Measurements from ENCODE around the gene F11R.
A peak's percentile ranks its signal among the peaks of the same experiment; 100 is the strongest.
"Not testable (repeated sequence)": the region's sequence is repeated elsewhere in the genome, so short reads cannot be mapped to it uniquely, and the experiment has no call there.

Gene F11R

DNA sequence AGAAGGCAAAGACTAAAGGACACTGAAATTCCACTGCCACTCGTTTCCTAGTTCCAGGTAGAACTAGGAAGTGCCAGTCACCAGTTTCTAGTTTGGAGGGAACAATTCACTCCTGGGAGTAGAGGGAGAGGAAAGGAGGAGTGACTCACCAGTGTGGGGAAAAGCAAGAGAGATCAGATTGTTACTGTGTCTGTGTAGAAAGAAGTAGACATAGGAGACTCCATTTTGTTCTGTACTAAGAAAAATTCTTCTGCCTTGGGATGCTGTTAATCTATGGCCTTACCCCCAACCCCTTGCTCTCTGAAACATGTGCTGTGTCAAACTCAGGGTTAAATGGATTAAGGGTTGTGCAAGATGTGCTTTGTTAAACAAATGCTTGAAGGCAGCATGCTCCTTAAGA is 4.3 kb downstream of the F11R start:
- DNase-seq (ENCODE audit: low read depth in 1 of 2, low spot score in 1 of 2), result not testable (repeated sequence)

DNA sequence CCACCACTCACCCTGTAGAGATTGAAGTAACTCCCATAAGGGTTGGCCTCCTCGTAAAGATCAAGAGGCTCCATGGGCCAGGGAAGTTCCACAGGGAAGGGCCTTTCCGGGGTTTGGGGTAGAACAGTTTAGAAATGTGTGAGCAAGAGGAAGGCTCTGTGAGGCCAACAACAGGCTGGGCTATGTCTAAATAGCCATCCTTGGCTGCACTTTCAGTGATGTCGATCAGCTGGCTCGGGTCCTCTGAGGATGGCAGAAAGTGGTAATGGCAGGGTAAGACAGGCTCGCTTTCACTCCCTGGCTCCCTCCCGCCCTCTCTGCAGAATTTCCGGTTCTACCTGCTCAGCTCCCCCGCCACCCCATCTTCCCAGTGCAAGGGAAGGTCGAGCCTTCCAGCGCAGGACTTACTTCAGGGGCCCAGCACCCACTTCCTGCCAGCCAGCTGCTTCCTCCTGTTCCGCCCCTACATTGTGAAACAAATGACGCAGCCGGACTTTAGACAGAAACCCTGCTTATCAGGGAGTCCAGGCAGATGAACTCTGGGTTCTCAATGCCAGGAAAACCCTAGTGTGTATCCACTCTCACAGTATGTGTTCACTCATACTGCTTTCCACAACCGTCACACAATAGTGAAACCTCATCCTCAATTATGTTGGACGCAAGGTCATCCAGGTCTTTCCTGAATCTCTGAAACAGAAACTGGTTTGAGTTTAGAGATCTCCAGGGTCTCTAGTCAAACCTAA is 7.3 kb downstream of the F11R start:
- DNase-seq (ENCODE audit: low read depth in 1 of 2, low spot score in 1 of 2), result peak; percentile 34 to 35

DNA sequence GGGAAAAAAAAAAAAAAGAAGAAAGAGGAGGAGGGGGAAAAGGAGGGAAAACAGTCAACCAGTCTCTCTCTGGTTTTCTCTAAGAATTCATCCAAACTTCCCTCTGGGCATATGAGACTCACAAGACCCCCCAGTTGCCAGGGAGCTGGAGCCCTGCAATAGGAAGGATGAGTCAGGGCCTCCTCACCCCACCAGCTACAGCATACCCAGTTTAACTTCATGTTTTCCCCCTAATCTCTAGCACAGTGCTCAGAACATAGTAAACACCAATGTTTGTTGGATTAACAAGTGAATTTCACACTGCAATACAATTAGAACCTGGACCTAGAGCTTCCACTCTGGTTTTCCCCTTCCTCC is 7.8 kb downstream of the F11R start:
- no peak for DNase-seq (ENCODE audit: low read depth in 1 of 2, low spot score in 1 of 2)

DNA sequence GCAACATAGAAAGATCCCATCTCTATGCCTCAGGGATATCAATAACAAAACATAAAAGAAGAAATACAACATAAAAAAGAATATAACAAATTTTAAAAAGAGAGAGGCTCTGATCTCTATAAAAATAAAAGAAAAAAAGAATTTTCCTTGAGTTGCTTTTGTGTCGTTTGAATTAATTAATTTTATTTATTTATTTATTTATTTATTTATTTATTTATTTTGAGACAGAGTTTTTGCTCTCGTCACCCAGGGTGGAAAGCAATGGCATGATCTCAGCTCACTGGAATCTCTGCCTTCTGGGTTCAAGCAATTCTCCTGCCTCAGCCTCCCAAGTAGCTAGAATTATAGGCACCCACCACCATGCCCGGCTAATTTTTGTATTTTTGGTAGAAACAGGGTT is 8.5 kb downstream of the F11R start:
- DNase-seq (ENCODE audit: low read depth in 1 of 2, low spot score in 1 of 2), result no peak

DNA sequence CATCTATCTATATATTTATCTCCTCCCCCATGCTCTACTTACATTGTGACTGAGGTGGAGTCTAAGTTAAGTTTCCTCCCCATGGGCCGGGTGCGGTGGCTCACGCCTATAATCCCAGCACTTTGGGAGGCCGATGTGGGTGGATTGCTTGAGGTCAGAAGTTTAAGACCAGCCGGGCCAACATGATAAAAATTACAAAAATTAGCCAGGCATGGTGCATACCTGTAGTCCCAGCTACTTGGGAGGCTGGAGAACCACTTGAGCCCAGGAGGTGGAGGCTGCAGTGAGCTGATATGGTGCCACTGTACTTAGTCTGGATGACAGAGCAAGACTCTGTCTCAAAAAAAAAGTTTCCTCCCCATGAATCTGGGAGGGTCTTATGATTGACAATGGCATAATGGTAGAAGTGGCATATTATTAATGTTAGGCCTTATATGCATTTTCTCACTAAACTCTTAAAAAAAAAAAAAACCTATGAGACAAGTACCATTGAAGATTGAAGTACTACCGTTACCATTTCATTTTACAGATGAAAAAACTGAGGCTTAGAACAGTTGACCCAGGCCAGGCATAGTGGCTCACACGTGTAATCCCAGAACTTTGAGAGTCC is 11.2 kb downstream of the F11R start:
- DNase-seq (ENCODE audit: low read depth in 1 of 2, low spot score in 1 of 2), result no peak

DNA sequence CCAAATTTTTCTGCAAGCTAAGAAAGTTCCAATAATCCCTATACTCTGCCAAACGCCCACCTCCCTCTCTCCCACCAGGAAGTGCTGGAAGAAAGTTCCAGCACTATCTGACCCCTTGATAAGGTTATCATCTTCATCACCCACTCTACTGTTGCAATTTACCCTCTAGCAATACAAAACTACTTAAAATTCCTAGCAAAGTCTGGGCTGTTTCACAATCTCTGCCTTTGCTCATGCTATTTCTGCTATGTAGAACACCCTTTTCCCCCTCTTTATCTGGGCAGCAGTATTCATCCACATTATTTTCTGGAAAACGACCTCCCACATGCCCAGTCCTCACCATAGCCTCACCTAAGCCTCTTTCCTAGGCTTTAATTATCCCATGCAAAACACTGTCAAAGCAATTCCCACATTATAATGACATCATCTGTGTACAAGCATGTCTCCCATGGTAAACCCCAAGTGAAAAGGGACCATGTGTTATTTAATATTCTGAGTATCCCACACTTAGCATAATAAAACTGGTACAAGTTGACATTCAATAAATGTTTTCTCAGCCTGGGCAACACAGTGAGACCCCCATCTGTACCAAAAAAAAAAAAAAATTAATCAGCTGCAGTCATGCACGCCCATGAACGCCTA is 12.0 kb downstream of the F11R start:
- DNase-seq (ENCODE audit: low read depth in 1 of 2, low spot score in 1 of 2), result no peak

DNA sequence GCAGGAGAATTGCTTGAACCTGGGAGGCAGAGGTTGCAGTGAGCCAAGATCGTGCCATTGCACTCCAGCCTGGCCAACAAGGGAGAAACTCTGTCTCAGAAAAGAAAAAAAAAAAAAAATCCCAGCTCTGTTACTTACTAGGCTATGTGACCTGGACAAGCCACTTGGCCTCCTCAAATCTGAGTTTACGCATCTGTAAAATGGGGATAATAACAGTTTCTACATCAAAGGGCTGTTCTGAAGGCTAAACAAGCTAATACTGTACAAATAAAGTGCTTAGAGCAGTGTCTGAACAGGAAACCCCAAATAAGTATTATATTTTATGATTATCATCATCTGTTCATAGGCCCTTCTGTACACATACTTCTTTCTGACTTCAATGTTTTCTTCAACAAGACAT is 13.6 kb downstream of the F11R start:
- DNase-seq (ENCODE audit: low read depth in 1 of 2, low spot score in 1 of 2), result no peak

DNA sequence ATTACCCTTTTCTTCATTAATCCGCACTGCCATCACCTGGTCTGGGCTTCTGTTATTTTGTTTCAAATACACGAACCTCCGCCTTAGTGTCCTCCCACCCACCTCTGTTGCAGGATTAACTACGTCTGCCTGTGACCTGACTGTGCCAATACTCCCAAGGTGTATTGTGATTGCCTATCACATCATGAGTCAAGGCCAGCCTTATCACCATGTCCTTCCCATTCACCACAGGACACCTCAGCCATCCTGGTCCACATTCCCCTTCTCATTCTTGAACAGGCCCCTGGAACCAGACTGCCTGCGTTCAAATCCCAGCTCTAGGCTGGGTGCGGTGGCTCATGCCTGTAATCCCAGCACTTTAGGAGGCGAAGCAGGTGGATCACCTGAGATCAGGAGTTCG is 14.4 kb downstream of the F11R start:
- DNase-seq (ENCODE audit: low read depth in 1 of 2, low spot score in 1 of 2), result no peak

DNA sequence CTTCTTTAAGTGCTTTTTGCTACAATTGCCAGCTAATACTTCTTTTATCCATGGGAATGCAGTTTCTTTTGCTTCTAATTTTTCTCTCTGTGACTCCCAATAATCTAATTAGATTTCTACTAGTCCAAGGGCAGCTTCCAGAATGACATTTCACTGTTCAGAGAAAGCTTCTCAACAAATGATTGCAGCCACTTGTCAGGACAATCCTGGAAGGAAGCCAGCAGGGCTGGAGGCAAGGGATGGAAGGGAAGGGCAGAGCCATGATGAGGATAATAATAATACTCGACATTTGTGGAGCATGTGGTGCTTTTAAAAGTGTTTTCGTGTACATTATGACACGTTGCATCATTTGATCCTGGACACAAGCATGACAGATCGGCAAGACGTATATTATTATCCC is 19.4 kb downstream of the F11R start:
- no peak for DNase-seq (ENCODE audit: low read depth in 1 of 2, low spot score in 1 of 2)

DNA sequence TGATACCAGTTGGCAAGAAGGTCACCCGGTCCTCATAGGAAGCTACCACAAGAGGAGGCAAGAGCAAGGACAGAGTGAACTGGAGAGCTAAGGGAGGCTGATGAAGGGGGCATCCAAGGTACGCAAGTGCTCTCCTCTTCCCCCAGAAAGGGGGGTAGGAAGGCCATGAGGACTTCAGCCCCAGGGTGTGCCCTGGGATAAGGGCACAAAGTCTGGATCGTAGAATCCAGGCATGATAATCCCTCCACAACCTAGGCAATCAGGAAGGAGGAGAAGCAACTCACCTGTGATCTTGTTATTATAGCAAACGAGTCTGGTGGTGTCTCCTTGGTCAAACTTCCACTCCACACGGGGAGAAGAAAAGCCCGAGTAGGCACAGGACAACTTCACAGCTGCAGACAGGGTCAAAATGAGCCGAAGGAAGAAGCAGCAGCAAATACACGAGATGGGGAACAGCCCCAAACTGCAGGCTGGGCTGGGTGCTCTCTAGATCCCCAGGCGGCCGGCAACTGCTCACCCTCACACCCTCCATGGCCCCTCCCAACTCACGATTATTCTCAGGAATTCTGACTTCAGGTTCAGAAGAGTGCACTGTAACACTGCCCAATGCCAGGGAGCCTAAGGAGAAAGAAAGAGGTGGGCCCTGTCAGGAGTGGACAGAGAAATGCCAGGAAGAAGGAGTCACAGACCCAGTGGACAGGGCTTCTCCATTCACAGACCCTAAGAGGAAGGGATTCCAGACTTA is 20.0 kb downstream of the F11R start:
- DNase-seq (ENCODE audit: low read depth in 1 of 2, low spot score in 1 of 2), result no peak

DNA sequence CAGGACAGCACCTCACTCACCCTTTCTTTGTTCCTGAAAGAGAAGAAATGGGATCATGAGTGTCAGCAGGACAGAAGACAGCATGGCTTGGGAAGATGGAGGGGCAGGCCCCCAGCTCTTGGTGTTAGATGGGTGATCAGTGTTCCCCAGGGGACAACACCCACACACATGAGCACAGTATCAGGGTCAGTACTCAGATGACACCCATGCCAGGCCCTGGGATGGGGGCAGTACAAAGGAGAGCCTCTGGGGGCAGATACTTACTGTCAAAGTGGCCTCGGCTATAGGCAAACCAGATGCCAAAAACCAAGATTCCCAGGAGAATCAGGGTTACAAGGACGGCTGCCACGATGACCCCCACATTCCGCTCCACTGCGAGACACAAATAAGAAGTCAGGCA is 21.6 kb downstream of the F11R start:
- DNase-seq (ENCODE audit: low read depth in 1 of 2, low spot score in 1 of 2), result no peak

DNA sequence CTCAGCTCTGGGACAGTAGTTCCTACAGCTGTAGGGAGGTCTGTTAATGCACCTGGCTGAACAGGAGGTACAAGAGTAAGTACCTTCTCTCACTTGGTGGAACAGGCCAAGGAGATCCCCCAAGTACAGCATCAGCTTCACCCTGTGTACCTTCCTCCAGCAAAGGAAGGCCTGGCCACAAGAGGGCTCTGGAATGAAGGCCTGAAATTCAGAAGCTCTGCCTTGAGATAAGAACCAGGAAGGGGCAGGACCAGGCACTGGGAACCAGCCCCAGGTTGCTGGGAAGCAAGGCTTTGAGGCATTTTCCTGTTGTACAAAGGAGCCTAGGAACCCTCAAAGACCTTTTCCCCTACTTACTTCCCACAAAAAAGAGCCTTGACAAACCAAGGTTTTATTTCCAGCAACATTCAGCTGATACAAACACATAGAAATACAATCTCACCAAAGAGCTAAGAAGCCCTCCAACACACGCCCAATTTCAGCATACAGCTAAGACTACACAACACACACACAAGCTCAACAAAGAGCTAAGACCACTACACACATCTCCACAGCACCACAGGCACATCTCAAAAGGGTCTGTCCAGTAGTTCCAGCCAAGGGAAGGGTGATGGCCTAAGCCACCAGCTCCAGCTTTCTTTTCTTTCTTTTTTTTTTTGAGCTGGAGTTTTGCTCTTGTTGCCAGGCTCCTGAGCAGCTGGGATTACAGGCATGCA is 23.5 kb downstream of the F11R start:
- DNase-seq (ENCODE audit: low read depth in 1 of 2, low spot score in 1 of 2), result peak in 1 of 2 donors; percentile 8

DNA sequence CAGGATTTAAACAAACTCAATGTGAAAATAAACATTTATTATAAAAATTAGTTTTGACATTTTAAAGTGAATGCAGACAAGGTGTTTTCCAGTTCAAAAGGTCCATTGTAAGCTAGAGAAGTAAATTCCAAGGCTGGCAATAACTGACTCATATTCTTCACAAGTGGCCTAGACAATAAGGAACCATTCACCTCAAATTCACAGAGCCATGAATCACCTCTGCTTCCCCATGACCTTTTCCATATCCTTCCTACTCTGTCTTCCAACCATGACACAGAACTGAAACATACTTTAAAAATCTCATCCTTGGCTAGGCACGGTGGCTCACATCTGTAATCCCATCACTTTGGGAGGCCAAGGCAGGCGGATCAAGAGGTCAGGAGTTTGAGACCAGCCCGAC is 24.8 kb downstream of the F11R start:
- DNase-seq (ENCODE audit: low read depth in 1 of 2, low spot score in 1 of 2), result no peak

DNA sequence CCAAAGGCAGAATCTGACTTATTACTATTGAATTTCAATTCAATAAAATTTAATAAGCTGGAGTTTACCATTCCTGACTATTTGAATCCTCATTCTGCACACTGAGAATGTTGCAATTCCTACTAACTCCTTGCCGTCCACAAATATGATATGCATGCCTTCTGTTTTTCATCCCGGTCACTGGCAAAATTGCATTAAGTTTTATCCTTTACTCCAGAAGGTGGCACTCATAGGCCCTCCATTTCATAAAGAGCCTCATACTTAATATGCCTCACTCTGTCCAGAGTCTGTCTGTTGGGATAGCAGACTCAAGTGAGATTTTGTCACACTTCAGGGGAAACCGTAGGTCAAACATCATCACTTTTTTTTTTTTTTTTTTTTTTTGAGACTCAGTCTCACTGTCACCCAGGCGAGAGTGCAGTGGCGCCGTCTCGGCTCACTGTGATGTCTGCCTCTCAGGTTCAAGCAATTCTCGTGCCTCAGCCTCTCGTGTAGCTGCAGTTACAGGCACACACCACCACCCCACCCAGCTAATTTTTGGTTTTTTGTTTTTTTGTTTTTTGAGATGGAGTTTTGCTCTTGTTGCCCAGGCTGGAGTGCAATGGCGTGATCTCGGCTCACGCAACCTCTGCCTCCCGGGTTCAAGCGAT is 27.3 kb downstream of the F11R start:
- DNase-seq (ENCODE audit: low read depth in 1 of 2, low spot score in 1 of 2), result no peak

DNA sequence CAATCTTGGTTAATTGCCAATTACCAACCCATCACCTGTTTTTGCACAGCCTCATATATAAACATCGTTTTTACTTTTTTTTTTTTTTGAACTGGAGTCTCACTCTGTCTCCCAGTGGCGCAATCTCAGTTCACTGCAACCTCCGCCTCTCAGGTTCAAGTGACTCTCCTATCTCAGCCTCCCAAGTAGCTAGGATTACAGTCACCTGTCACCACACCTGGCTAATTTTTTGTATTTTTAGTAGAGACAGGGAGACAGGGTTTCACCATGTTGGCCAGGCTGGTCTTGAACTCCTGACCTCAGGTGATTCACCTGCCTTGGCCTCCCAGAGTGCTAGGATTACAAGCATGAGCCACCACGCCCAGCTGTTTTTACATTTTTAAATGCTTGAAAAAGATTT is 28.9 kb downstream of the F11R start:
- DNase-seq (ENCODE audit: low read depth in 1 of 2, low spot score in 1 of 2), result not testable (repeated sequence)

DNA sequence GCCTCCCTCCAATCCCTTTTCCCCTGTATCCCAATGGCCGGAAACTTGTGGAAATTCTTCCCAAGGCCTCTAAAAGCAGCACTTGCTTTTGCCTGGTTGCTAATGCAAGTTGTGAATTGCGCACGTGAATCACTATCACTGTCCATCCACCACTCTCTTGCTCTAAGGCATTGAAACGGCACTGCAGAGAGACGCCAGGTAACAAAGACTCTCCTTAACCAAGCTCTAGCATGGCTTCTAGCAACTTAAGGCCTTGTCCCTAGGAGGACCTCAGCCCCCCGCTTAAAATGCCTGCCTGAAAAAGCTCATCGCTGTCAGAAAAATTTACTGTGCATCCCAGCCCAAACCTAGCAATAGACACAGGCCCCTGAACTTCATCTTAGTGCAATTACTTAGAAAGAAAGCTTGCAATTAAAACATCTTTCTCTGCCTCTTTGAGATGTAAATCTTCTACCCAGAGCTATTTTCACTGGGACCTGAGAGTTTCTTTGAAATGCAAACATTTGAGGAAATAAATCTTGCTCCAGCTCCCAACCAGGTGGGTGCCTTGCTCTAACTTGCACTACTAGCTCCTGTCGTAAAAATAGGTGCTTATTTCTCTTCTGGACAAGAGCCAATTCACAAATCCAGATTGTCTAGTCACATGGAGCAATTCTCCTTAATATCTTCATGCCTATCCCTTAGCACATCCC is 33.4 kb downstream of the F11R start:
- no peak for DNase-seq (ENCODE audit: low read depth in 1 of 2, low spot score in 1 of 2)

DNA sequence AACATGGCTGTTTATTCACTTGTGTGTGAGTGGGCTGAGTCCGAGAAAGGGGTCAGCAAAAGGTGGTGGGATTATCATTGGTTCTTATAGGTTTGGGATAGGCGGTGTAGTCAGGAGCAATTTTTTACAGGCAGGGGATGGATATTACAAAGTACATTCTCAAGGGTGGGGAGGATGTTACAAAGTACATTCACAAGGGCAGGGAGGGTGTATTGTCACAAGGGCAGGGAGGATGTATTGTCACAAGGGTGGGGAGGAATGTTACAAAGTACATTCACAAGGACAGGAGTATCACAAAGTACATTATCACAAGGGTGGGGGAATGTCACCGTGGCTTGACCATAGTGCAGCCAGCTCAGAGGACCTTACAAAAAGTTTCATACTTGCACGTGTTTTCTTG is 35.2 kb downstream of the F11R start:
- no peak for DNase-seq (ENCODE audit: low read depth in 1 of 2, low spot score in 1 of 2)

DNA sequence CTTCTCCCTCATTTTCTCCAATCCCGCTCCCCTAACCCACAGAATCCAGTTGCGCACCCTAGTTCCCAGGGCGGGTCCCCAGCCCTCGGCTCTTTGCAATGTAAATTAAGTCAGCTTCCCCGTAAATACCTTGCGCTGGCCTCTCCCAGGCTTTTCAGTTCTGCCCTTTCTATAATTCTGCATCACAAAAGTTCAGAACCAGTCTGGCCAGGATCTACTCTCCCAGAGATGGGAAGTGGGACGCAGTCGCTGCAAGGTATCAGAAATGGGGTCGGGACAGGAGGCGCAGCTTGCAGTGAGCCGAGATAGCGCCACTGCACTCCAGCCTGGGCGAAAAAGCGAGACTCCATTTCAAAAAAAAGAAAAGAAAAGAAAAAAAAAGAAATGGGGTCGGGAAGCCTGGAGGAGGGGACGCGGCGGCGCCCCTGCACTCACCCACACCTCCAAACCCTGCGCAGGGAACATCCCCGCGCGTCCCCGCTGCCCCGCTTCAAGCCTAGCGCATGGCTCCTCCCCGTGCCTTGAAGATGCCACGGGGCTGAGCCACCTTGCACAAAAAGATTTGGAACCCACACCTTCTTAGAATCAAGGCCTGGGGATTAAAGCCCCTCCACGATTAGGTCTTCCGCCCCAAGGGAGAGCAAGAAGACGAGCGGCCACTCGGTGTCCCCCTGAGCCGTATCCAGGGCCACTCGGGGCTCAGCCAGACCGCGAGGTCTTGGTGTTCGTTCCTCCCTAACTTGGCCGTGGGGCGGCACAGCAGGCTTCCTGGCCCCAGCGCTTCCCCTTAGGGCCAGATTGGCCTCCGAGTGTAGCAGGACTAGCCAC is 39.2 kb downstream of the F11R start:
- no peak for DNase-seq (ENCODE audit: low read depth in 1 of 2, low spot score in 1 of 2)

DNA sequence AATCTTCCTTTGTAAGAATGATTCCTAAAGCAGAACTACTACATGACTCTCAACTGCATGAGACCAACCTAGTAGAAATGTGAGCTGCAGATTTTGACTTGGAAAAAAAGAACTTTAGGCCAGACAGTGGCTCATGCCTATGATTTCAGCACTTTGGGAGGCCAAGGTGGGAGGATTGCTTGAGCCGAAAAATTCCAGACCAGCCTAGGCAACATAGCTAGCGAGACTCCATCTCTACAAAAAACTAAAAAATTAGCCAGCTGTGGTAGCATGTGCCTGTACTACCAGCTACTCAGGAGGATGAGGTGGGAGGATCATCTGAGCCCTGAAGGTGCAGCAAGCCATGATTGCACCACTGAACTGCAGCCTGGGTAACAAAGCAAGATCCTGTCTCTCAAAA is 41.7 kb downstream of the F11R start:
- DNase-seq (ENCODE audit: low read depth in 1 of 2, low spot score in 1 of 2), result no peak

Measured in activated T-helper 1 cell treated with anti-CD3 and anti-CD28 coated beads, Interleukin-2, amount 50 U/mL, for 16 hours (primary cell).